GM12801 (cell line): ENCODE data around the gene RAB30.

Experiments used
- TF ChIP-seq, protein P1 (sequence below): IDR thresholded peaks from one replicate; pipeline ENCODE4 v1.5.1; 2011; ENCODE audit warnings: control low read depth; ENCODE audit not compliant: insufficient read length; ENCODE audit errors: extremely low read depth

Gene RAB30

DNA sequence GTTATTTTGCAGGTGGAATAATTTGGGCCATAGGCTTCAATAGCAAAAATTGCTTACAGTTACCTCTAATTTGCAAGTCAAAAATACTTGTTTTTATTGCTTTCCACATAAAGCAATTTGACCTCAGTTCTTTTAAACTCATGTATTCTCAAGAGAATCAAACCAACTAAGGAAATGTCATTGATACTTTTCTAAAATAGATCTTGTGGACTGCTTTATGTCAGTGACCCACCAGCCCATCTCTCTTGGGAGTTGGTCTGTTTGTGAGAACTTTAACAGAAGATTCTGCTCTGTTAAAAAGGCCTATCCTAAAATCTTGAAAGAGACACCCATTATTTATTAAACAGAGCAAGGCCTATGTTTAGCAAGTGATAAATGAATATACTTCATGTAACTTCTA lies 94.9 kb downstream of the RAB30 start:
- TF ChIP-seq, protein P1, sequence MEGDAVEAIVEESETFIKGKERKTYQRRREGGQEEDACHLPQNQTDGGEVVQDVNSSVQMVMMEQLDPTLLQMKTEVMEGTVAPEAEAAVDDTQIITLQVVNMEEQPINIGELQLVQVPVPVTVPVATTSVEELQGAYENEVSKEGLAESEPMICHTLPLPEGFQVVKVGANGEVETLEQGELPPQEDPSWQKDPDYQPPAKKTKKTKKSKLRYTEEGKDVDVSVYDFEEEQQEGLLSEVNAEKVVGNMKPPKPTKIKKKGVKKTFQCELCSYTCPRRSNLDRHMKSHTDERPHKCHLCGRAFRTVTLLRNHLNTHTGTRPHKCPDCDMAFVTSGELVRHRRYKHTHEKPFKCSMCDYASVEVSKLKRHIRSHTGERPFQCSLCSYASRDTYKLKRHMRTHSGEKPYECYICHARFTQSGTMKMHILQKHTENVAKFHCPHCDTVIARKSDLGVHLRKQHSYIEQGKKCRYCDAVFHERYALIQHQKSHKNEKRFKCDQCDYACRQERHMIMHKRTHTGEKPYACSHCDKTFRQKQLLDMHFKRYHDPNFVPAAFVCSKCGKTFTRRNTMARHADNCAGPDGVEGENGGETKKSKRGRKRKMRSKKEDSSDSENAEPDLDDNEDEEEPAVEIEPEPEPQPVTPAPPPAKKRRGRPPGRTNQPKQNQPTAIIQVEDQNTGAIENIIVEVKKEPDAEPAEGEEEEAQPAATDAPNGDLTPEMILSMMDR = no peak

DNA sequence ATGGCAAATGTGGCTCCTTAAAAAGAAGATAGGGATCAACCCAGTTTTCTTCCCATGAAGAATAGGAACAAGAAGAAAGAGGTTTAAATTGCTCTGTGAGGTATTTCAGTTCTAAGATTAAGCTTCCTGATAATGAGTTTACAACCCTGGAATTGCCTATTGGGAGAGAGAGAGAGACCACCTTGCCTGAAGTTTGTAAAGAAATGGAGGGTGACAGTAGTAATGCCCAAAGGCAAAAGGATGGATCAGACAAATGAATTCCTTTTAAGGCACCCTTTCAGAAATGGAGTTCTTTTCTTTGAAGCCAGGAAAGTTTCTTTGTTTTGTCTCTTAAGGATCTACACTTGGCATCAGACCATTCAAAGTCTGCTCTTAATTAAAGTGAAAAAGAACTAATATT lies 95.8 kb downstream of the RAB30 start:
- TF ChIP-seq, protein P1 = no peak

DNA sequence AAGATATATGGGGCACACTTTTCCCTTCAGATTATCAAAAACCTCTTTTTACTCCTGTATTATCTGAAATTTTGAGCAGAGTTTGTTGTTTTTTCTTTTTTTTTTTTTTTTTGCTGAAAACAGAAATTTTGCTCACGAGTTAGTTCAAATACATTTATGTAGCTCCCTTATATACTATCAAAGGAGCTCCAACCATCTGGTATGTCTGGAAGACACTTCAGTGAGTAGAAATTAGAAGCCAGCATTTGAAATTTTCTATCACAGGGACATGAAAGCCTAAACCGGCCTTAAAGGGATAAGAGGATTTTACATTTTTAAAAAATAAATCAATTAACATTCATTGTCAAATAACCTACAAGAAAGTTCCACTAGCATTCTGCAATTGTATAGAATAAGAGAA lies 96.8 kb downstream of the RAB30 start:
- TF ChIP-seq, protein P1 = no peak

DNA sequence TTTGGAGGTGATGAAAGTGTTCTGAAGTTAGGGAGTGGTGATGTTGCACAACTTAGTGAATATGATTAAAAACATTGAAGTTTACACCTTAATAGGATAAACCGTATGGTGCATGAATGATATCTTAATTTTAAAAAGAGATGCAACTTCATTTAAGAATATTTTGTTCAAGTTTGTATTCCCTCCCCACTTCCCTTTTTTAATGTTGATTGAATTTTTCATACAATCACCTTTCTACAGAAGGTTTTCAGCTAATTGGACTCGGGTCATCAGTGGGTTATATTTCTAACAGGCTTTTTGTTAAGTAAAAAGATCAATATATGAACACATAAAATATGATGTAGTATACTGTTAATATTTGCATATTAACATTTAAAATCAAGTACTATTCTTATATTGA lies 97.6 kb downstream of the RAB30 start:
- TF ChIP-seq, protein P1 = no peak

DNA sequence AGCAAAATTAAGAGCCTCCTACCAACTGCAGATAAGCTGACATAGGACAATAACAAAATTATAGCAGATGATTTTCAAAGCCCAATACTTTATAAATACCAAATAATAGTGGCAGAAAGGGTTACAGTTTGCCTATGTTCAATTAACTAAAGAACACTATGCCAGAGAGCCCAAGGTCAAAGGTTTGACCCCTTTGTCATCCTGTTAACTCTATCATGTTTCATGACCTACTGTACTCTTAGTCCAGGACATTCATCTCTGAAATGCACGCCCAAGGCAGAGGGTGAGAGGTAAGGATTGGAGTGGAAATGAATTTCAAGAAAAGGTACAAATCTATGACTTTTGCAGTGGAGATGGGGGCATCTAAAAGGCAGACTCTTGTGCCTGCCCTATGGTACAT lies 99.6 kb downstream of the RAB30 start:
- TF ChIP-seq, protein P1 = no peak

DNA sequence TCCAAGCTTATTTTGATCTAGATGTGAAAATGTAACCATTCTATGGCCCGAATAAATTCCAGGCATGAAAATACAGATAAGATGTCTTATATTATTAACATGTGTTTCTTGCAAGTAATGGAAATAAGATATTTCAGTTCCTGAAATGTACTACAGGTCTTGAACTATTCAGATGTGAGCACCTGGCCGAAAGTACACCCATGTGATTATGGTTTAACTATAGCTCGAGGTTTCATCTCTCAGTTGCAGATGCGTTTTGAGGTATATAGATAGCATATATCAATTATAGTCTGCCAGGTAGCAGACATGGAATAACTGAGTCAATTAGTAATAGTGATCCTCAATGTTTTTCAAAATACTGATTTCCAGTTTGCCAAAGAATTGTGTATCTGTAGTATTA lies 101.9 kb downstream of the RAB30 start:
- TF ChIP-seq, protein P1 = no peak

DNA sequence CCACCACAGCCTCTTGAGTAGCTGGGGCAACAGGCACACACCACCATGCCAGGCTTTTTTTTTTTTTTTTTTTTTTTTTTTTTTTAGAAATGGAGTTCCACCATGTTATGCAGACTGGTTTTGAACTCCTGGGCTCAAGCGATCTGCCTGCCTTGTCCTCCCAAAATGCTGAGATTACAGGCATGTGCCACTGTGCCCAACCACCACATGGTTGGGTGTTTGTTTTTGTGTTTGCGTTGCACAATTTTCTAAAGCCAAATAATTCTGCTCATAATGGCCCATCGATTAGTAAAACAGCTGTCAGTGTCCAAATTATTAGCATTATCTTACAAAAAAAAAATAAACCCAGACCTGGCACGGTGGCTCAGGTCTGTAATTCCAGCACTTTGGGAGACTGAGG lies 104.3 kb downstream of the RAB30 start:
- TF ChIP-seq, protein P1 = no peak

DNA sequence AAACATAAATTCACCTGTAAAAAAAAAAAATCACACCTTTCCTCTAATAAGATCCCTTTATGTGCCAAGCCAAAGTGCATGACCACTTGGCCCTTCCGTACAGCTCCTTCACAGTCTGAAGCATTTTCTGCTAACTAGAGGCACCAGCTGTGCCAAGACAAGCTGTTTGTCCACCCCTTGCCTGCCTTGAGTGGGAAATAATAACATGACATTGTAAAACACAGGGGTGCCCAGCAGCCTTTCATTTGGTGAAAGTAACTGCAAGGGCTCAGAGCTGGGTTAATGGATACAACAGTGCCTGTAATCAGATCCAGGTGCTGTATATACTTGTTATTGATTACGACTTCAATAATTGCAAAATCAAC lies 110.9 kb downstream of the RAB30 start:
- TF ChIP-seq, protein P1 = no peak
